Breast epithelium (tissue), 4 donors: ENCODE results near the gene GPR183. TPM values are rescaled to one million over a fixed set of nuclear protein-coding genes. Genes with fewer than 3 reads are reported as not detected.

ENCODE experiments used
- DNase-seq, 2 donors: peaks; one replicate each; pipeline ENCODE4 v3.0.0-alpha.2; 2019; ENCODE audit warnings: low spot score in 2 of 2
- H3K27ac ChIP-seq, 2 donors: fragments of 200-600 bp; sonication (generic) in 1 of 2; one replicate each; pipeline ENCODE4 v1.5.1; 2016 to 2019; ENCODE audit warnings: mild to moderate bottlenecking in 1 of 2
- H3K27me3 ChIP-seq, 2 donors: fragments of 200-600 bp; sonication (generic) in 1 of 2; one replicate each; pipeline versions ENCODE4 v1.5.1 to v1.6.0; 2017 to 2019; ENCODE audit warnings: control low read depth in 1 of 2, mild to moderate bottlenecking in 1 of 2
- H3K36me3 ChIP-seq: fragments of 200-600 bp; one replicate; pipeline ENCODE4 v1.5.1; 2019
- H3K4me1 ChIP-seq, 2 donors: fragments of 200-600 bp; sonication (generic); one replicate each; pipeline ENCODE4 v1.5.1; 2016 to 2019; ENCODE audit warnings: control low read depth in 1 of 2
- H3K4me3 ChIP-seq, 3 donors: fragments of 200-600 bp; sonication (generic); 1 replicate in 2 of 3; 2 replicates in 1 of 3; pipeline ENCODE4 v1.5.1; 2016 to 2019; ENCODE audit warnings: mild to moderate bottlenecking in 3 of 3, moderate library complexity in 2 of 3
- H3K9me3 ChIP-seq, 2 donors: fragments of 200-600 bp; sonication (generic) in 1 of 2; one replicate each; pipeline ENCODE4 v1.5.1; 2016 to 2019; ENCODE audit warnings: control low read depth in 1 of 2
- POLR2A ChIP-seq: fragments of 450-650 bp; IDR thresholded peaks from one replicate; pipeline ENCODE4 v1.6.1; 2016; ENCODE audit warnings: antibody characterized with exemption, mild to moderate bottlenecking, moderate library complexity
- POLR2AphosphoS5 ChIP-seq, 3 donors: sonication (generic); formaldehyde crosslinking; IDR thresholded peaks; one replicate each; pipeline ENCODE4 v1.6.1; 2017; ENCODE audit warnings: antibody characterized with exemption in 3 of 3
- intact Hi-C: fragments of 100-400 bp; cut with DNase I; formaldehyde crosslinking; loops from one replicate; pipeline ENCODE4 v1.15.1; 2023; ENCODE audit warnings: low total_unique reads
- total RNA-seq, 3 donors: library from RNA; depleted of rRNA; stranded (reverse); fragments of >200 nt; gene quantifications; one replicate each; pipeline ENCODE4 v1.1.0, GENCODE V29; 2016
- TF ChIP-seq, protein P1 (sequence below), 3 donors: fragments of 450-650 bp; IDR thresholded peaks; one replicate each; pipeline ENCODE4 v1.5.1; 2016 to 2017; ENCODE audit warnings: antibody characterized with exemption in 3 of 3, mild to moderate bottlenecking in 3 of 3, moderate library complexity in 3 of 3

The GPR183 gene
- total RNA-seq, 3 donors from 2014 or later: 10.2 to 30.1 (median 21.4) TPM

DNA sequence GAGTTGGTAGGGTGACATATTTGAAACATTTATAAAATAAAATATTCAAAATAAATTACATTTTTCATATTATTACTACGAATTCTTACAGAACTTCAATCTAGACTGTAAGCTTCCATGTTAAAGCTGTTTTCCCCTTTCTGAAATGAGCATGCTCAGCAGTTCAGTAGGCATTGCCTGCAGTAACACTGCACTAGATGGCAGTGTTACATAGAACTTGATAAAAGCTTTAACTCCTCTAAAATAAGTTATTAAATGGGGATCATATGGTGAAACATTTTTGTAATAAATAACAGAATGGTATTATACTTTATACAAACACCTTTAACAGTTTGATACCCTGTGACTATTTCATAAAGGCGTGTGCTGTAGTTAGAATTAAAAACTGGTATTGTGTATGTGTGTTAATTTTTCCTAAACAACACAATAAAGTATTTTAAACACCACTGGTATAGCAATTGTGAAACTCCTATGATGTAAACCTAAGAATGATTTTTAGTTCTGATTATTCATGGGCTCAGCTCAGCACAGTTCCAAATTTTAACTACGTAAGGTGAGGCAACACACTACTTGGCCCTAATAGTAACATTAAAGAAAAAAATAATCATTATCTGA lies 37.5 kb downstream of the GPR183 start:
- Histone ChIP-seq H3K27ac (no peak overlapping the region), H3K4me1 (no peaks in the 10 kb centered on the region), H3K4me3 (no peak overlapping the region)

DNA sequence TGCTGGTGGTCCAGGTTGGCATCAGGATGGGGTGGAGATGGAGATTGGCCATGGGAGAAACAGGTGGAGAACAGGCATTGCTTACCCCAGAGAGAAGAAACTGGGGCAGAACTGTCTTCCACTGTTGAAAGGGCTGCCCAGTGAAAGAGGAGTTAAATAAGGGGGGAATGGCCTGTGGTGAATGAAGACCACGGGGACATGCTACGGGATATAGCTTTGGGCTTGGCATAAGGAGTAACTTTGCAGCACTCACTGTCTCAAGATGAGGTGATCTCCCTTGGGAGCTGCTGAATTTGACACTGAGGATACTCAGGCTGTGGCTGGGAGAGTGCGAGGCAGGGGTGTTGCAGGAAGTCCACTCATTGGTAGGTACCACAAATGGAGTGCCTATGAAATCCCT lies 38.4 kb downstream of the GPR183 start:
- Histone ChIP-seq H3K27ac (no peak overlapping the region), H3K9me3 (peaks cover 5 to 6% of the 10 kb centered on the region in 2 donors), H3K27me3 (no peaks in the 10 kb centered on the region), H3K4me1 (no peaks in the 10 kb centered on the region), H3K4me3 (no peak overlapping the region), H3K36me3 (no peaks in the 10 kb centered on the region)
- intact Hi-C loops: loop anchor here (5.0 kb wide), 1 partner anchor 92 kb away; no protein-coding TSS in a partner anchor
- TF ChIP-seq, protein P1, sequence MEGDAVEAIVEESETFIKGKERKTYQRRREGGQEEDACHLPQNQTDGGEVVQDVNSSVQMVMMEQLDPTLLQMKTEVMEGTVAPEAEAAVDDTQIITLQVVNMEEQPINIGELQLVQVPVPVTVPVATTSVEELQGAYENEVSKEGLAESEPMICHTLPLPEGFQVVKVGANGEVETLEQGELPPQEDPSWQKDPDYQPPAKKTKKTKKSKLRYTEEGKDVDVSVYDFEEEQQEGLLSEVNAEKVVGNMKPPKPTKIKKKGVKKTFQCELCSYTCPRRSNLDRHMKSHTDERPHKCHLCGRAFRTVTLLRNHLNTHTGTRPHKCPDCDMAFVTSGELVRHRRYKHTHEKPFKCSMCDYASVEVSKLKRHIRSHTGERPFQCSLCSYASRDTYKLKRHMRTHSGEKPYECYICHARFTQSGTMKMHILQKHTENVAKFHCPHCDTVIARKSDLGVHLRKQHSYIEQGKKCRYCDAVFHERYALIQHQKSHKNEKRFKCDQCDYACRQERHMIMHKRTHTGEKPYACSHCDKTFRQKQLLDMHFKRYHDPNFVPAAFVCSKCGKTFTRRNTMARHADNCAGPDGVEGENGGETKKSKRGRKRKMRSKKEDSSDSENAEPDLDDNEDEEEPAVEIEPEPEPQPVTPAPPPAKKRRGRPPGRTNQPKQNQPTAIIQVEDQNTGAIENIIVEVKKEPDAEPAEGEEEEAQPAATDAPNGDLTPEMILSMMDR (IDR thresholded peaks at IDR 0.05): no peak
- TF ChIP-seq POLR2A (no peak), POLR2AphosphoS5 (IDR thresholded peaks at IDR 0.05) (no peak)
- DNase-seq: no peak

More for the DNA sequence above, 37.5 kb downstream of the GPR183 start:
- no peak for DNase-seq
- TF ChIP-seq POLR2A (no peak), POLR2AphosphoS5 (IDR thresholded peaks at IDR 0.05) (no peak)
- TF ChIP-seq, protein P1 (IDR thresholded peaks at IDR 0.05): peak in 2 of 3 donors; percentile 46 to 52
- intact Hi-C loops: loop anchor here (5.0 kb wide), 1 partner anchor 92 kb away; no protein-coding TSS in a partner anchor
- no peaks in the 10 kb centered on the region for H3K36me3 ChIP-seq
- H3K27me3 ChIP-seq: no peaks in the 10 kb centered on the region
- peaks cover 5 to 6% of the 10 kb centered on the region in 2 donors for H3K9me3 ChIP-seq

DNA sequence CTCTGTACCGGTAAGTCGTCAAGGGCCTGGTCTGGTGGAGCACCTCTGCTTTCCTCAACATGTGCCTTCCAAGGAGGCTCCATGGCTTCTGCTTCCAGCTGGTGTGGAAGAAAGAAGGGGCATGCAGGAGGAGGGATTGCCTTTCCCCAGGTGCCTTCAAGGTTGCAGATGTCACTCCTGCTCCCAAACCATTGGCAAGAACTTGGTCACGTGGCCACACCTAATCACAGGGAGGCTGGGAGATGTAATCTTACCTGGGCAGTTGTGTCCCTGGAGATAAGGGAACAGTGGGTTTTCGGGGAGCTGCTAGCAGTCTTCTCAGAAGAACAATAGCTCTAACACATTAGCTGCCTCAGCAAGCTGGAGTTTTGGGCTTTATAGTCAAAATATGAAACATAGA lies 39.3 kb downstream of the GPR183 start:
- peaks cover 5 to 6% of the 10 kb centered on the region in 2 donors for H3K9me3 ChIP-seq
- TF ChIP-seq POLR2A: no peak
- no peak for TF ChIP-seq POLR2AphosphoS5 (IDR thresholded peaks at IDR 0.05)
- TF ChIP-seq, protein P1 (IDR thresholded peaks at IDR 0.05): no peak
- no peak for DNase-seq
- intact Hi-C loops: loop anchor here (5.0 kb wide), 1 partner anchor 91 kb away; no protein-coding TSS in a partner anchor
- H3K36me3 ChIP-seq: no peaks in the 10 kb centered on the region
- no peak overlapping the region for H3K4me3 ChIP-seq
- no peak overlapping the region for H3K27ac ChIP-seq
- H3K4me1 ChIP-seq: no peaks in the 10 kb centered on the region
- no peaks in the 10 kb centered on the region for H3K27me3 ChIP-seq

DNA sequence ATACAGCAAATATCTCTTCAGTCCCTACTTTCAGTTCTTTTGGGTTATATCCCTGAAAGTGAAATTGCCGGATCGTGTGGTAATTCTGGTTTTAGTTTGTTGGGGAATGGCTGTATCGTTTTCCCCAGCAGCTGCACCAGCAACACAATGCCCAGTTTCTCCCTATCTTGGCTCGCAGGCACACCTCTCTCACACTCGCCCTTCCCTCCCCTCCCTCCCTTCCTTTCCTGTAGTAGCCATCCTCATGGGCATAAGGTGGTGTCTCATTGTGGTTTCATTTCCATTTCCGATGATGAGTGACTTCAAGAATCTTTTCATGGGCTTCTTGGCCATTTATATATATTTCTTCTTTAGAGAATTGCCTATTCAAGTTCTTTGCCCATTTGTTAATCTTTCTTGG lies 40.4 kb downstream of the GPR183 start:
- no peak for DNase-seq
- no peaks in the 10 kb centered on the region for H3K9me3 ChIP-seq
- no peak overlapping the region for H3K4me3 ChIP-seq
- no peak overlapping the region for H3K27ac ChIP-seq
- H3K27me3 ChIP-seq: no peaks in the 10 kb centered on the region
- H3K36me3 ChIP-seq: no peaks in the 10 kb centered on the region
- intact Hi-C loops: loop anchor here (5.0 kb wide), 1 partner anchor 90 kb away; no protein-coding TSS in a partner anchor
- TF ChIP-seq, protein P1 (IDR thresholded peaks at IDR 0.05): no peak
- TF ChIP-seq POLR2AphosphoS5 (IDR thresholded peaks at IDR 0.05) (no peak), POLR2A (no peak)
- no peaks in the 10 kb centered on the region for H3K4me1 ChIP-seq

DNA sequence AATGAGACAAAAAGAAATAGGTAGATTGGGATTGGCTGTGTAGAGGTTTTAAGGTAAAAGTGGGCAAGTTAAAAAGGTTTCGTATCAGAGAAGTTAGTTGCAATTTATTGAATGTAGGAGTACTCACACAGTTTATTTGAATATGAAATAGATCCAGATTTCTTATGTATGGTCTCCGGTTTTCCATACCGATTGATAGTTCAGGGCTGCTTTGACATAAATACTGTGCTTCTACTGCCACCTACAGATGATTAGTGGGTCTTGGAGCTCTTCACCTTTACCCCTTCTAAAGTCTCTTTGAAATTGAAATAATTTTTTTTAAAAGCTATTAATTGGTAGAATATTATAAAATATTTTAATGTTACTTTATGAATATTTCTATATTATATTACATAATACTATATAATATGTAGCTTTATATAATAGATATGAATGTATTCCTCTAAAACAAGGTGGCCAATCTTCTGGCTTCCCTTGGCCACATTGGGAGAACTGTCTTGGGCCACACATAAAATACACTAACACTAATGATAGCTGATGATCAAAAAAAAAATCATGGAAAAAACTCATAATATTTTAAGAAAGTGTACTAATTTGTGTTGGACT lies 41.3 kb downstream of the GPR183 start:
- TF ChIP-seq, protein P1 (IDR thresholded peaks at IDR 0.05): peak in 2 of 3 donors; percentile 51 to 60
- TF ChIP-seq POLR2A (no peak), POLR2AphosphoS5 (IDR thresholded peaks at IDR 0.05) (no peak)
- Histone ChIP-seq H3K4me1 (no peaks in the 10 kb centered on the region), H3K27me3 (no peaks in the 10 kb centered on the region), H3K27ac (no peak overlapping the region), H3K36me3 (no peaks in the 10 kb centered on the region), H3K9me3 (no peaks in the 10 kb centered on the region), H3K4me3 (no peak overlapping the region)
- no peak for DNase-seq
- intact Hi-C loops: loop anchor here (5.0 kb wide), 1 partner anchor 89 kb away; no protein-coding TSS in a partner anchor
